GM12864 (cell line): ENCODE data around the gene SERPINB1.

ENCODE experiments used
- DNase-seq: peaks from one replicate; pipeline ENCODE4 v3.0.0-alpha.2; 2011; ENCODE audit warnings: low read depth
- H3K4me3 ChIP-seq: 2 replicates; pipeline ENCODE4 v1.5.1; 2011; ENCODE audit warnings: mild to moderate bottlenecking, low read depth, low read length, control low read depth
- CTCF ChIP-seq: IDR thresholded peaks from 2 replicates; pipeline ENCODE4 v1.5.1; 2011; ENCODE audit warnings: low read depth, mild to moderate bottlenecking, moderate library complexity, low read length, control low read depth, inconsistent platforms; ENCODE audit errors: missing control alignments

SERPINB1 gene

GRCh38 chr6:2816158-2816557 lies 25.5 kb downstream of the SERPINB1 start:
- no peak for TF ChIP-seq CTCF
- no peak for DNase-seq
- H3K4me3 ChIP-seq, result no peak overlapping the region

- TF ChIP-seq CTCF, result no peak
- DNase-seq, result no peak
- no peak overlapping the region for H3K4me3 ChIP-seq
These were observed 29.0 kb downstream of the SERPINB1 start for GRCh38 chr6:2812695-2813094.

GRCh38 chr6:2810092-2810671 lies 31.5 kb downstream of the SERPINB1 start:
- H3K4me3 ChIP-seq, result no peak overlapping the region
- no peak for TF ChIP-seq CTCF
- no peak for DNase-seq

GRCh38 chr6:2809015-2809414 lies 32.6 kb downstream of the SERPINB1 start:
- no peak for DNase-seq
- no peak overlapping the region for H3K4me3 ChIP-seq
- TF ChIP-seq CTCF, result no peak

- no peak for DNase-seq
- no peak for TF ChIP-seq CTCF
- no peak overlapping the region for H3K4me3 ChIP-seq
These were observed 34.1 kb downstream of the SERPINB1 start for GRCh38 chr6:2807342-2808090.

- TF ChIP-seq CTCF, result no peak
- no peak overlapping the region for H3K4me3 ChIP-seq
- DNase-seq, result no peak
These were observed 35.0 kb downstream of the SERPINB1 start for GRCh38 chr6:2806644-2807043.

- TF ChIP-seq CTCF, result no peak
- no peak for DNase-seq
- H3K4me3 ChIP-seq, result no peak overlapping the region
These were observed 36.6 kb downstream of the SERPINB1 start for GRCh38 chr6:2805031-2805430.
